Kidney epithelial cell (primary cell): ENCODE data around the gene PCDH15. TPM values are rescaled to one million over a fixed set of nuclear protein-coding genes. Genes with fewer than 3 reads are reported as not detected.
"Not testable (repeated sequence)": the region's sequence is repeated elsewhere in the genome, so short reads cannot be mapped to it uniquely, and the experiment has no call there.

Experiments used
- DNase-seq: peaks from one replicate; pipeline ENCODE4 v3.0.0-alpha.2; 2010; ENCODE audit warnings: low read depth
- H3K27me3 ChIP-seq: 2 replicates; pipeline ENCODE4 v1.6.0; 2011; ENCODE audit warnings: low read length; ENCODE audit not compliant: control insufficient read depth, insufficient read depth
- H3K36me3 ChIP-seq: 2 replicates; pipeline ENCODE4 v1.5.1; 2011; ENCODE audit warnings: low read length; ENCODE audit not compliant: control insufficient read depth, insufficient read depth
- H3K4me3 ChIP-seq: 2 replicates; pipeline ENCODE4 v1.5.1; 2011; ENCODE audit warnings: low read depth, mild to moderate bottlenecking, control low read depth, low read length
- total RNA-seq: library from RNA; depleted of rRNA; stranded (reverse); fragments of >200 nt; gene quantifications from 2 replicates; pipeline ENCODE4 v1.2.3, GENCODE V29; 2015
- TF ChIP-seq, protein P1 (sequence below): IDR thresholded peaks from 2 replicates; pipeline ENCODE4 v1.5.1; 2011; ENCODE audit warnings: mild to moderate bottlenecking, moderate library complexity, low read length, control low read depth, inconsistent platforms; ENCODE audit not compliant: insufficient read depth, poor library complexity, severe bottlenecking

The PCDH15 gene
- total RNA-seq, 1 donor from 2014 or later, result not detected

DNA sequence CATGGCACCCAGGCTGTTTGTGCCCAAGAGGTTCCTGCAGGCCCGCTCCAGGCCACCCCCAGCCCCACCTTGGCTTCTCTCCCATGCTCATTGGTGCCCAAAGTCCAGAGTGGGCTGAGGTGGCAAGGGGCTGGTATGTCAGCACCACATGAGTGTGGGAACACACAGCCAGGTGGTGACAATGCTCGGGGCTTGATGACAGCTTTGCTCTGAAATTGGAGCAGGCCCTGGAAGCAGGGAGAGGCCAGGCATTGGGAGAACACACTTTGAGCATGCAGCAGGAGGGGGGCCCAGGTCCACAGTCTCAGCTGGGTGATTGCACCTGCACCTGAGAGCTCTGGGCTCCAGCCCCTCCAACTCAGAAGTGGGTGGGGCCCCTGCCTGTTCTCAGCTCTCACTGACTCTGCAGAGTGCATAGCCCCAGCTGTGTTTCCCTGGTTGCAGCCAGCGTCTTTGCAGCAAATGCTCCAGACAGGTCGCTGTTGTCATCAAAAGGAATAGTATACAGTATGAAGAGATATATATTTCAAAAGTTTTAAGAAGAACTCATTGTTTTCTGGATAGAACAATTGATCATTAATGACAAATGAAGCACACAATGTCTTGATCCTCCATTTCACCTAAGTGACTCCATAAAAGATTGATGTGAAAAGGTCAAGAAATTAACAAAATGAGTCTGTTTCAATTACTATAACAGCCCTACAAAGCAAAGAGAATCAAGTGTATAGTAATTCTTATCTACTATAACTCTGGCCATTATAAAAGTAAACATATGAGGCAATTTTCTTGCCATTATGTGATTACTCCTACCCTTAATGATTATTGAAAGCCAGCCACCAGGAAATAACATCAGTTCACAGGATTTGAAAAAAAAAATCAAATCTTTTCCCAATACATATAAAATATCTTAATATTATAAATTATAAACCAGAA lies 848.1 kb downstream of the PCDH15 start:
- no peak for DNase-seq
- Histone ChIP-seq H3K27me3 (no peaks in the 10 kb centered on the region), H3K4me3 (no peak overlapping the region), H3K36me3 (no peaks in the 10 kb centered on the region)
- TF ChIP-seq, protein P1, sequence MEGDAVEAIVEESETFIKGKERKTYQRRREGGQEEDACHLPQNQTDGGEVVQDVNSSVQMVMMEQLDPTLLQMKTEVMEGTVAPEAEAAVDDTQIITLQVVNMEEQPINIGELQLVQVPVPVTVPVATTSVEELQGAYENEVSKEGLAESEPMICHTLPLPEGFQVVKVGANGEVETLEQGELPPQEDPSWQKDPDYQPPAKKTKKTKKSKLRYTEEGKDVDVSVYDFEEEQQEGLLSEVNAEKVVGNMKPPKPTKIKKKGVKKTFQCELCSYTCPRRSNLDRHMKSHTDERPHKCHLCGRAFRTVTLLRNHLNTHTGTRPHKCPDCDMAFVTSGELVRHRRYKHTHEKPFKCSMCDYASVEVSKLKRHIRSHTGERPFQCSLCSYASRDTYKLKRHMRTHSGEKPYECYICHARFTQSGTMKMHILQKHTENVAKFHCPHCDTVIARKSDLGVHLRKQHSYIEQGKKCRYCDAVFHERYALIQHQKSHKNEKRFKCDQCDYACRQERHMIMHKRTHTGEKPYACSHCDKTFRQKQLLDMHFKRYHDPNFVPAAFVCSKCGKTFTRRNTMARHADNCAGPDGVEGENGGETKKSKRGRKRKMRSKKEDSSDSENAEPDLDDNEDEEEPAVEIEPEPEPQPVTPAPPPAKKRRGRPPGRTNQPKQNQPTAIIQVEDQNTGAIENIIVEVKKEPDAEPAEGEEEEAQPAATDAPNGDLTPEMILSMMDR, result no peak

DNA sequence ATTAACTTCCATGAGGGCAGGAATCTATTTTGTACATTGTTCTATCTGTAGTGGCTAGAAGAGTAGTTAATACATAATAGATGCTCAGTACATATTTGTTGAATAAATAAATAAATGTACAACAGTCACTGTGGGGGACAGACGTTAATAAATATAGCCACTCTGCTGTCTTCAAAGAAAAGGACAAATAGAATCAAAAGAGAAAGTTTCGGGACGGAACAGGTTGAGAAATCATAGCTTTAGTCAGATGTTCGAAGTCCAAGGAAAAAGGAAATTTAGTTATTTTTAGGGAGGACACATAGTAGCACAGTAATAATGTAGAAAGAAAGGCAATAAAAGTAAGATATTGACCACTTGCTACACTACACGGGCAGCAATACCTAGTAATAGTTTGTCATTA lies 861.4 kb downstream of the PCDH15 start:
- H3K27me3 ChIP-seq, result no peaks in the 10 kb centered on the region
- no peak for DNase-seq
- no peak overlapping the region for H3K4me3 ChIP-seq
- no peaks in the 10 kb centered on the region for H3K36me3 ChIP-seq
- TF ChIP-seq, protein P1, result no peak

DNA sequence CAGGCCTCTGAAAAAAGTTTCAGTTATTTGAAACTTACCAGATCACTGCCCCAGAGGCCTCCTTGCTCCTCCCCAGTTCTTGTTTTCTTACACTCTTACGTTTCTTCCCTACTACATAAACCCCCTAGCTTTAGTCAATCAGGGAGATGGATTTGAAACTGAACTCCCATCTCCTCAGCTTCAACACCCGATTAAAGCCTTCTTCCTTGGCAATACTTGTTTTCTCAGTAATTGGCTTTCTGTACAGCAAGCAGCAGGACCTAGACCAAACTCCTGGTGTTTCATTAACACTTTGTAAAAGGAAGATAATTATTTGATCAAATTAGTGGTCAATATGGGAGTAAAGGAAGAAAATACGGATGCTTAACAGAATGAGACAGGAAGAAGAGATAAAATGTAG lies 870.4 kb downstream of the PCDH15 start:
- no peaks in the 10 kb centered on the region for H3K27me3 ChIP-seq
- no peak overlapping the region for H3K4me3 ChIP-seq
- H3K36me3 ChIP-seq, result no peaks in the 10 kb centered on the region
- DNase-seq, result no peak
- TF ChIP-seq, protein P1, result no peak

DNA sequence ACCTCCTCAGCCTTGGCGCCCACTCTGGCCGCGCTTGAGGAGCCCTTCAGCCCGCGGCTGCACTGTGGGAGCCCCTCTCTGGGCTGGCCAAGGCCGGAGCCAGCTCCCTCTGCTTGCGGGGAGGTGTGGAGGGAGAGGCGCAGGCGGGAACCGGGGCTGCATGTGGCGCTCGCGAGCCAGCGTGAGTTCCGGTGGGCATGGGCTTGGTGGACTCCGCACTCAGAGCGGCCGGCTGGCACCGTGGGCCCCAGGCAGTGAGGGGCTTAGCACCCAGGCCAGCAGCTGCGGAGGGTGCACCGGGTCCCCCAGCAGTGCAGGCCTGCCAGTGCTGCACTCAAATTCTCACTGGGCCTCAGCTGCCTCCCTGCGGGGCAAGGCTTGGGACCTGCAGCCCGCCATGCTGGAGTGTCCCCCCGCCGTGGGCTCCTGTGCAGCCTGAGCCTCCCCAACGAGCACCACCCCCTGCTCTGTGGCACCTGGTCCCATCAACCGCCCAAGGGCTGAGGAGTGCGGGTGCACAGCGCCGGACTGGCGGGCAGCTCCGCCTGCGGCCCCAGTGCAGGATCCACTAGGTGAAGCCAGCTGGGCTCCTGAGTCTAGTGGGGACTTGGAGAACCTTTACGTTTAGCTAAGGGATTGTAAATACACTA lies 876.9 kb downstream of the PCDH15 start:
- not testable (repeated sequence) for DNase-seq, H3K27me3 ChIP-seq, H3K4me3 ChIP-seq

DNA sequence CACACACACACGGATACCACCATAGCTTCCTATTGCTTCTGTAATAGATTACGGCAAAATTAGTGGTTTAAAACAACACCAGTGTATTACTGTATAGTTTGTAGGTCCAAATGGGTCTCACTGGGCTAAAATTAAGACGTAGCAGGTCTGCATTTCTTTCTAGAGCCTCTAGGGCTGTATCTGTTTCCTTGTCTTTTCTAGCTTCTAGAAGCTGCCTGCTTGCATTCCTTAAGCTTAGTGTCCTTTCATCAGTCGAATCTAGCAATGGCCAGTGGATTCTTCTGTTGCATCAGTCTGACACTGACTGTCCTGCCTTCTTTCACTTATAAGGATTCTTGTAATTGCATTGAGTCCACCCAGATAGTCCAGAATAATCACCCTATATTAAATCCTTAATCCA lies 882.3 kb downstream of the PCDH15 start:
- Histone ChIP-seq H3K36me3 (no peaks in the 10 kb centered on the region), H3K4me3 (no peak overlapping the region), H3K27me3 (no peaks in the 10 kb centered on the region)
- DNase-seq, result no peak
- TF ChIP-seq, protein P1, result no peak

More for the DNA sequence above, 876.9 kb downstream of the PCDH15 start:
- not testable (repeated sequence) for H3K36me3 ChIP-seq

DNA sequence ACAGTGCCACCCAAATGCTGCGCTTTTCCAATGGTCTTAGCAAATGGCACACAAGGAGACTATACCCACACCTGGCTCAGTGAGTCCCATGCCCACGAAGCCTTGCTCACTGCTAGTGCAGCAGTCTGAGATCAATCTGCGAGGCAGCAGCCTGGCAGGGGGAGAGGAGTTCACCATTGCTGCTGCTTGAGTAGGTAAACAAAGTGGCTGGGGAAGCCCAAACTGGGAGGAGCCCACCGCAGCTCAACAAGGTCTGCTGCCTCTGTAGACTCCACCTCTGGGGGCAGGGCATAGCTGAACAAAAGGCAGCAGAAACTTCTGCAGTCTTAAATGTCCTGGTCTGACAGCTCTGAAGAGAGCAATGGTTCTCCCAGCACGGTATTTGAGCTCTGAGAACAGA lies 891.2 kb downstream of the PCDH15 start:
- Histone ChIP-seq H3K4me3 (no peak overlapping the region), H3K36me3 (no peaks in the 10 kb centered on the region), H3K27me3 (no peaks in the 10 kb centered on the region)
- no peak for DNase-seq
- TF ChIP-seq, protein P1, result no peak
